NCI-H146 (cell line): Measurements from ENCODE around the gene XXYLT1.
A peak's percentile ranks its signal among the peaks of the same experiment; 100 is the strongest.

Source experiments
- DNase-seq: peaks from one replicate; lab custom pipeline; 2025; lab: John Stamatoyannopoulos, UW

The XXYLT1 gene

DNA sequence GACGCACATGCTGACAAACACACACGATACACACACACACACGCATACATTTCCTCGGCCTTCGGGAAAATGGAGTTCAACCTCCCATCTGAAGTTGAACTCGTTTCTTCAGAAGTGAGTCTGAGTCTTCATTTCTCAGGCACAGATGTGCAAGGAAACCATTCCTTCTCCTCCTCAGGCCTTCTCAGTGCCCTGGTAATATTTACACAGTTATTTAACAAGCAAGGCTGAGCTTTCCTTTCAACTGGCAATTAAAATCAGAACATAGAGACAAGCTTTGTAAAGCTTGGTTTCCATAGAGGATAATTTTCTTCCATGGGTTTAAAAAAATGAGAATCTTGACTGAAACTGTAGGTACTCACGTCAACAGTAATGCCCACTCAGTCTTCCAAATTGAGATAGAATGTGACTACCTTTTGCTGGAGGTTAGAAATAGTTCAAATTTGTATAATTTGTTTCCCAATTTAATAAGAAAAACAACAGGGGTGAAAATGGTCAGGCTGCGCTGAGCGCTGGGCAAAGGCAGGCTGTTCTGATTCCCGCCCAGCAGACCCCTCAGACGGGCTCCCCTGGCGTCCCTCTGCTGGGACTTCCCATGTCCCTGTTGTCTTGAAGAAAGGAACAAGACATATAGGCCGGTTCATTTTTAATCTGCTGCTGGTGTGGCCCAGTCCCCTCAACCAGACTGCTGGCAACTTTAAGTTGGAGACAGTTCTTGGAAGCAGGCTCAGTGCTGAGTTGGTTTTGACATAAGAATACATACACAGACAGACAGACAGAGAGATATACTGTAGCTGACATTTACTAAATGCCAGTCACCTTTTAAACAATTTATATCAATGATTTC is 174.3 kb downstream of the XXYLT1 start:
- DNase-seq: no peak

DNA sequence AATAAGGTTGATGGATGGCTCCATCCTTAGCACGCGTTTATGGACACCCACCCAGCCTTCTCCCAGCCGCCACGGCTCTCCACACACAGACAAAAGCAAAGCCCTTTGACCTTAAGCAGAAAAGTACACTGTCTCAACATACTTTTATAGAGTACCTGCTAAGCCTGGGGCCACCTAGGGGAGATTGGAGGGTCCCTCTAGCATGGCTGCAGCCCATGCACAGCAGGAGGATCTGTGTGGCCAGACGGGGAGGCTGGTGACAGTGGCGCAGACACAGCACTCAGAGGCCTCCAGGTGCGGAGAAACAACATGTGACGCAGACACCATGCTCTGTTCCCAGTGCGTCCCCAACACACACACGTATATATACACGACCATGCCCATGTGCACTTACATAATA is 174.9 kb downstream of the XXYLT1 start:
- DNase-seq: no peak

DNA sequence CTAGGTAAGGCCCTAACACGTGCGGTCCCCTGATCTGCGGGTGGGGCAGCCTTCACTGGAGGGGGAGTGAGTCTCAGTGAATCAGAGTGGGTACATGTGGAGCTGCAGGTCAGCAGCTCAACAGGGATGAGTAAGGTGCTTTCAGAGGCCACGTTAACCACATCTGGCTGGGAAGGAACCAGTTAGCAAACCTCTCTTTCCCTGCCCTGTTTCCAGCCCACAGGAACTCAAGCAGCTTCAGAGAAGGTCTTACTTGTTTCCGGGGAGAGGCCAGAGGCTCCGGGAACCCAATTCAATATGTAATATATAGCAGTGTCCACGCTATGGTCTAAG is 175.3 kb downstream of the XXYLT1 start:
- no peak for DNase-seq

DNA sequence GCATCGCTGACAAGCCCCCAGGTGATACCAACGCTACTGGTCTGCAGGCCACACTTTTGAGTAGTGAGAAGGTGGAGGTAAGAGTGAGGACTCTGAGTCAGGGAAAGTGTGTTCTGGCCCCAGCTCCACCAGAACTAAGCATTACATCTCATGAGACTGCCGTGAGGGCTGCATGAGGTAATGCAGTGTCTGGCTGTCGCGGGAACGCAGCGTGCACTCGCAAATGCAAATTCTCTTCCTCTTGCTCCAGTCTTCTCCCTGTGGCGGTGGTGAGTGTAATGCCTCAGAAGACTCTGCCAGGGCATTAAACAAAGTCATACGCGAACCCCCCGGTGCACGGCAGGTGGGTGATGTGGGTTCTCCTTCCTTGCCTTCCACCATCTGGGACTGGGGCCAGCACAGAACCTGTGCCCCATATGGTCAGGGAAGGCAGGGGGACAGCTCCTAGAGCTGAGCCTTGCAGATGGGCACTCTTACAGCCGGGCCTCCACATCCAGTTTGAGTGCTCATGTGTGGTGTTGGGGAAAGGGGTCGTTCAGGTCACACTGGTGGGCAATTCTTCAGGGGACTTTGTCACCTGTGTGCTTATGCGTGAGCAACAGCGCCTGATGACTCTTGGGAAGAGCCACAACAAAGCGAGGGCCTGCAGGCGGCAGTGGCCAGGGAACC is 175.8 kb downstream of the XXYLT1 start:
- DNase-seq: no peak

DNA sequence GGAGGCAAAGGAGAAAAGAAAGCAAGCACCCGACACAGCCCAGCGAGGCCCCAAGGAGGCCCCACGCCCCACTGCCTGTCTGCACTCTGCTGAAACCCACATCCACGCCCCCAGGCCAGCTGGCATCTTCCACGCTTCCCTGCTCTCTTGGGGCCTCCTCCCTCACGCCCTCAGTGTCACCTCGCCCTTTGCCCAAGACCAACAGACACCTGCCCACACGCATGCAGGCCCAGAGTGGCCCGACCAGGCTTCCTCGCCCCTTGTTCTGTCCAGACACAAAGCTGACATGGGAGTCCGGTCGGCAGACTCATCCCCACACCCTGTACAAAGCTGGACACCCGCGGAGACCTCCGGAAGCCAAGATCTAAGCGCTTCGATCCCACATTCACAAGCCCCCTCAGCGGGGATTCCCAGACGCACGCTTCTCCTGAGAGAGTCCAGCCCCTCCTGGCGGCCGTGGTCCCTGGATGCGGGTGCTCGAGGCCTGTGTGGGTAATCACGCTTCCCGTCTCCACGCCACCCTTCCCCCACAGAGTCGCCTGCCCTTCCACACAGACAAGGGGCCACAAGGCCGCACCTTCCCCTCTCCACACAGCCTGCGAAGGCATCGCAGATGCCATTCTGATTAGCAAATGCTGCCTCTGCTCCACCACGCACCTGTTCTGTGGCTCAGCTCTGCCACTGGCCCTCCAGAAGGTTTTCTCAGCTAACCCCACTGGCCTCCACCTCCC is 176.6 kb downstream of the XXYLT1 start:
- DNase-seq: no peak

DNA sequence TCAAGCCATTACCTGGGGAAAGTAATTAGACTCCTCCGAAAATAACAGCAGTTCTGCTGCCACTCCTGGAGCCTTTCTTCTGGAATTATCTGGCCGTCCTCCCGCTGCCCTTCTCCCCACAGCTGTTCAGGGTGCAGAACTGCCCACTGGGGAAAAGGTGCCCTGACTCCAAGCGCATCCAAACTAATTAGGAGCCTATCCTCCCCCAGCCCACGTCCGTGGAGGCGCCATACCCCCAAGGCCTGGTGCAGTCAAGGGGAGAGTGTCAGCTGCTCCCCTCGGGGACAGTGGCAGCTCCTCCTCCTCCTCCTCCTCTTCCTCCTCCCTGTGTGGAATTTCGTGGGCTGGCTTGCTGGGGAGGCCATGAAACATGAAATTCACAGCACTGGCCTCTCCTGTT is 177.2 kb downstream of the XXYLT1 start:
- no peak for DNase-seq

DNA sequence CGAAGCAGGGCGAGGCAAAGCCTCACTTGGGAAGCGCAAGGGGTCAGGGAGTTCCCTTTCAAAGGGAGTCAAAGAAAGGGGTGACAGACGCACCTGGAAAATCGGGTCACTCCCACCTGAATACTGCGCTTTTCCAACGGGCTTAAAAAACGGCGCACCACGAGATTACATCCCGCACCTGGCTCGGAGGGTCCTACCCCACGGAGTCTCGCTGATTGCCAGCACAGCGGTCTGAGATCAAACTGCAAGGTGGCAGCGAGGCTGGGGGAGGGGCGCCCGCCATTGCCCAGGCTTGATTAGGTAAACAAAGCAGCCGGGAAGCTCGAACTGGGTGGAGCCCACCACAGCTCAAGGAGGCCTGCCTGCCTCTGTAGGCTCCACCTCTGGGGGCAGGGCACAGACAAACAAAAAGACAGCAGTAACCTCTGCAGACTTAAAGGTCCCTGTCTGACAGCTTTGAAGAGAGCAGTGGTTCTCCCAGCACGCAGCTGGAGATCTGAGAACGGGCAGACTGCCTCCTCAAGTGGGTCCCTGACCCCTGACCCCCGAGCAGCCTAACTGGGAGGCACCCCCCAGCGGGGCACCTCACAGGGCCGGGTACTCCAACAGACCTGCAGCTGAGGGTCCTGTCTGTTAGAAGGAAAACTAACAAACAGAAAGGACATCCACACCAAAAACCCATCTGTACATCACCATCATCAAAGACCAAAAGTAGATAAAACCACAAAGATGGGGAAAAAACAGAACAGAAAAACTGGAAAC is 182.9 kb downstream of the XXYLT1 start:
- DNase-seq: peak; percentile 34

DNA sequence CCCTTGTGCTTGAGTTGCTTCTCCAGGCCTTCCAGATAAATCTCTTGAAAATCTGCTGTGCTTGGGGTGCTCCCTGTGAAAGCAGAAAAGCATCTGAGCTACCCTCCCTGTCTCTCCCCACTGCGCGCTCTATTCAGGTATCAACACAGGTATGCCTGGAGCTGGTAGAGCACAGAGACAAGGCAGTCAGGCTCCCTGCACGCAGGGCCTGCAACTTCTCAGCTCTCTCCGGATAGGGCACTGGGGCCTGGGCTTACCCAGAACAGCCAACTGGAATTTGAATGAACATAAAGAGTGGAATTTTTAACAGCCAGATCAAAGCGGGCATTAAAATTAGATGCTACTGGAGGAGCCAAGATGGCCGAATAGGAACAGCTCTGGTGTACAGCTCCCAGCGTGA is 183.6 kb downstream of the XXYLT1 start:
- no peak for DNase-seq

DNA sequence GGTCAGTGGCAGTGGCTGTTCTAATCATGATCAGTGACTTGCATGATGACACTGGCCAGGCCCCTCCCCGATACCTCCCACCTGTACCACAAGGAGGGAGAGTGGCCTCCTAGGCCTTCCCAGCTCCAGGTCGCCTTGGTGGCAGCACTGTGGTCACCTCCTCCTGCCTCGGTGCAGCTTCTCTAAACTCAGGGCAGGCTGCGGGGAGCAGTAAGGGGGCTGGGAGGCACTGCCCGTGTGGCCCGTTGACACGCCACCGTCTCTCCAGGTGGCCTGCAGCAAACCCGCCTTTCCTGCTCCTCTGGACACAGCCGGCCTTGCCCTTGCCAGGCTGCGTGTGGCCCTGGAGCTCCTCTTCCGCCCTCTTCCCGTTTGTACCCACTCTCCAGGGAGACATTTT is 184.1 kb downstream of the XXYLT1 start:
- no peak for DNase-seq

DNA sequence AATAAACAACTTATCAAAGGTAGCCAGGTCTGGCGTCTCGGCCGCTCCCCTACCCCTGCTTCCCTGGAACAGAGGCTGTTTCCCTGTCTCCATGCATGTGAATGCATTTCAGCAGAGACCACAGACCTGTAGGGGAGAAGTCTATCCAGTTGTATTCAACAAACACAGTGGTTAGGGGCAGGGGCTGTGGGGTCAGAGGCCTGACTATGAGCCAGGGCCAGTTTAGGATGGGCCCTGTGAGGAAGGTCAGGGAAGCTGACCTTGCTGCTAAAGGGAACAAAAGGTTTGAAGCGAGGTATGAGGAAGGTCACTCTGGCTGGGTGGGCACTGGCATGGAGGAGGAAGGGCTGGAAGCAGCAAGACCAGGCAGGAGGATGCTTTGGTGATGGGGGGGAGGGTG is 184.6 kb downstream of the XXYLT1 start:
- DNase-seq: no peak

DNA sequence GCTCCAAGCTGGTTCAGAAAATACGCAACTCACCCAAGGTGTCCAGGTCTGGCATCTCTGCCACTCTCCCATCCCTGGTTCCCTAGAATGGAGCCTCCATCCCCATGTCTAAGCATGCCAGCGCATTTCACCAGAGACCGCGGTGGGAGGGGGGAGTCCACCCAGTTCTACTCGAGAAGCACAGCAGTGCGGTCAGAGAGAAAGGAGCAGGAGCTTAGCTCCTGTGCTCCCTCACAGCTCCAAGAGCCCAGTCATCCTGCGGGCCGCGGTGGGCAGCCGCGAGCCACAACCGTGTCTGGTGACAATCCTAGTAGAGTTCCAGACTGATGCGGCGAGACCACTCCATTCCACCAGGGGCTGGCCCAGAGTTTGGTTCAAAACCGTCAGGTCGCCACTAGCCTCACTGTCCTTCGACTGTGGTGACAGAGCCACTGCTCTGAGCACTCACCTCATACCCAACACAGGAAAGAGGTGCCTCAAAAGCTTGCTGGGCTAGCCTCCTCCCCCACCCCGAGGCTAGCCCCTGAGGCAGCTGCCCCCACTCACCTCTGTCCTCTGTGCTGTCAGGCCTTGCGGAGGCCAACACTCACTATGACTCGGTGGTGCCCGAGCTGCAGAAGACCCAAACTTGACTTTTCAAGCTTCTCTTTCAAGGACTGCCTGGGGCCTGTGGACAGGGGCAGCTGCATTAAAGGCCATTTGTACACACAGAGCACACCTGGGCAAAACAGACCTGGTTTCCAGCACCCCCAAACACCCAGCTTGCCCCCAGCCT is 185.4 kb downstream of the XXYLT1 start:
- DNase-seq: no peak

DNA sequence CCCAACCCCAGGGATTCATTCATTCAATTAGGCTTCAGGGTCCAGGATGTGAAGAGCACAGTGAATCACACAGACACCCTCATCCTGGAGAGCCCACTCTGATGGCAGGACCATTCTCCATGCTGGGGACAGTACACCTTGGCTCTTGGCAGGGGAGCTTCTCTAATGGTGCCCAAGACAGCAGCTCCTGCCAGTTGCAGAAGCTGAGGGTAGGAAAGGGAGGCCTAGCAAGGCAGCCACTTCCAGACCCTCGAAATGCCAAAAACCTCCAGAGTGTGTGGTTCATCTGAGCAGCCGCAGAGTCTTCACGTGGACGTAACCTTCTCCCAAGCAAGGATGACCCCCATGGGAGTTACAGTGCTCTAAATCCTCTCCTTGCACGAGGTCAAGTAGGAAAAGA is 186.2 kb downstream of the XXYLT1 start:
- no peak for DNase-seq

DNA sequence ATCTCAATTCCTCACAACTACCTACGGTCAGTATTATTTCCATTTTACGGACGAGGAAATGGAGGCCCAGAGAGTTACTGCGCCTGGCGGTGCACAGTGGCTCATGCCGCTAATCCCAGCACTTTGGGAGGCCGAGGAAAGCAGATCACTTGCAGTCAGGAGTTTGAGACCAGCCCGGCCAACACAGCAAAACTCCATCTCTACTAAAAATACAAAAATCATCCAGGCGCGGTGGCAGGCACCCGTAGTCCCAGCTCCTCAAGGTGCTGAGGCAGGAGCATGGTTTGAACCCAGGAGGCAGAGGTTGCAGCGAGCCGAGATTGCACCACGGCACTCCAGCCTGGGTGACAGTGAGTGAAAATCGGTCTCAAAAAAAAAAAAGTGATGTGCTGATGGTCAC is 187.3 kb downstream of the XXYLT1 start:
- DNase-seq: no peak

DNA sequence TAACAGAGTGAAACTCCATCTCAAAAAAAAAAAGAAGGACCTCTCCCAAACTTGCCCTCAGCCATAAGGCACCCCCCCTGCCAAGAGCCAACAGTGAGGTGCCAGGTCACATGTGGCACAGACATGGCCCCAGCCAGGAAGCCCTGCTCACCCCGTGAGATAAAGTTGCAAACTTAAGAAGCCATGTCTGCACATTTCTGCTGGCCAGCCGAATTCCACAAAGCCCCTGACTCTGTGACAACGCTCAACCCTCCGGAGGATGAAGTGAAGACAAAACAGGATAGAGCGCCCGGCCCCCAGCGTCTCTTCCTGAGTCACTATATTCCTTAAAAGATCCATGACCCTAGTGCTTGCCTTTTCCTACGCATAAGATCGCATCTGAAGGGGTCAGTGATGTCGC is 188.1 kb downstream of the XXYLT1 start:
- no peak for DNase-seq

DNA sequence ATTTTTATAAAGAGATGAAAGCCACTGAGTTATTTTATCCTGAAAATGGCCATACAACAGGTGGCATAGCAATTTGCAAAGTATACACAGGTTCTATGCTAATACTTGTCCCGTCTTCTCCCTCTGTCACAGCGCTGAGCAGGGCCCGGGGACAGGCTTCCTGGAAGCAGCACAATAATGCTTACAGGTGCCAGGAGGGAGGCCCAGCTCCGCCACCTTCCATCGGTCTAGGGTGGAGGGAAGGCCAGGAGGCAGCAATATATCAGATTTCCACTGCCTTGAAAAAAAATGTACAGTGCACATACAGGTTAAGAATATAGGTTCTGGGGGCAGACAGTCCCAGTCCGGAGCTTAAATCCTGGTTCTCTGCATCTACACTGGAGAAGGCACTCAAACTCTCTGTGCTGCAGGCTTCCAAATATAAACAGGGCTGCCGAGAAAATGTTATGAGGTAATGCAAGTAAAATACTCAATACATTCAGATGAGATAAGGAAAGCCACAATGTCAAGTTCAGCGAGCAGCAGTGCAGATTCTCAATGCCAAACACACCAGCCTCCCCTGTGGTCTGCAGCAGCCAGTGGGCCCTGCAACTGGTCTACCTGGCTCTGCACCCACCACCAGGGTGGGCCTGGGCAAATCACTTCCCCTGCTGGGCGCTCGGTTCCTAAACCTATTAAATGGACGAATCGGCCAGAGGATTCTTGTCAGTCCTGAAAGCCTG is 189.6 kb downstream of the XXYLT1 start:
- DNase-seq: no peak

DNA sequence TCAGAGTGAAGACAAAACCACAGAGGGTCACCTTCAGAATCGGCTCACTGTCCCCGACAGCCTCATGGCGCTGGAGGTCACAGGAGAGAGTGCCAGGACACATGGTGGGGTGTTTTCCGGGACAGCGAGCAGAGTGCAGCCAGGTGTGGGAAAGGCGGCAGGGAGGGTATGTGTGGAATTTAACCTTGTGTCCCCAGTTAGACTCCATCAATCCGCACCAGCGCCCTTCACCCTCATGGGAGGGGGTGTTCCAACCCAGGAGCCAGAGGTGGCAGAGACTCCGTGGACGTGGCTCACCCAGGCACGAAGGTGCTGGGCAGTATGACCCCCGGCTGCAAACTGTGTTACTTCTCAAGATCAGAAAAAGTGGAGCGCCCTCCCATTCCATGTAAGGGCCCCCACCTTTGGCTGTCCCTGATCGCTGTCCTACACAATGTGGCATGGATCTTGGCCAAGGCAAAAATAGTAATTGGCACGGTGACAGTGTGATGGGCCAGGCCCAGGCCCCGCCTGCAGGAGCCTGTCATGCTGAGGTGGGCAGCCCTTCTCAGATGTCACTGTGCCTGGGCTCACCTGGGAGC is 190.3 kb downstream of the XXYLT1 start:
- no peak for DNase-seq

DNA sequence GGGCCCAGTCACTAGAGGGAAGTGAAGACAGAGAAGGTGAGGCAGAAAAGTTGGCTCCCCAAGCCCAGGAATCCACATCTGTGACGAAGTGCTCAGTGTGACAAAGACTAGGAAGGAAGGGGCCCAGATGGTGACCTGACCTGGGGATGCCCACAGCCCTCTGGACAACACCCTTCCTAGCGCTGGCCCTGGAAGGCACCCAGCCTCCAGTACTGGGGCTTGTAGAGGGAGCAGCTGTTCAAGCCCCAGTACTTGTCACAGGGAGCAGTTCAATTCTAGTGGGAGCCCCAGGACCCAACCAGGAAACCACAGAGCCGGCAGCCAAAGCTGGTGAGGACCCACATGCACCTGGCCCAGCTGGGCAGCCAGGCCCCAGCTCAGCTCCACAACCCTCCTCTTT is 190.8 kb downstream of the XXYLT1 start:
- DNase-seq: no peak

DNA sequence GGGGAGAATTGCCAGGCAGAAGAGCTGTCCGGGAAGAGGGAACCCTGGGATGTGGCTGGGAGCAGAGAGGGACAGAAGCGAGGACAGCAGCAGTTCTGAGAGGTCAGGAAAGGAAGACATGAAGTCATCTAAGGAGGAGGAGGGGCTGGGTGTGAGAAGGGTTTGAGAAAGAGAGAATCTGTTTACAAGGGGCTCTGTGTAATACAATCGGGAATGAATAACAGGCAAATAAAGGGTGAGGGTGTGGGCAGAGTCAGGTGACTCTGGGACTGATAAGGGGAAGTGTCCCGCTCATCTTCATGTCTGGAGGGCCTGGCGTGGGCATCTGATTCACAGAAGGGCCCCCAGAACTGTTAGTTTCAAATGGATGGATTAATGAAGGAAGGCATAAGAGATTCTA is 191.3 kb downstream of the XXYLT1 start:
- DNase-seq: no peak

DNA sequence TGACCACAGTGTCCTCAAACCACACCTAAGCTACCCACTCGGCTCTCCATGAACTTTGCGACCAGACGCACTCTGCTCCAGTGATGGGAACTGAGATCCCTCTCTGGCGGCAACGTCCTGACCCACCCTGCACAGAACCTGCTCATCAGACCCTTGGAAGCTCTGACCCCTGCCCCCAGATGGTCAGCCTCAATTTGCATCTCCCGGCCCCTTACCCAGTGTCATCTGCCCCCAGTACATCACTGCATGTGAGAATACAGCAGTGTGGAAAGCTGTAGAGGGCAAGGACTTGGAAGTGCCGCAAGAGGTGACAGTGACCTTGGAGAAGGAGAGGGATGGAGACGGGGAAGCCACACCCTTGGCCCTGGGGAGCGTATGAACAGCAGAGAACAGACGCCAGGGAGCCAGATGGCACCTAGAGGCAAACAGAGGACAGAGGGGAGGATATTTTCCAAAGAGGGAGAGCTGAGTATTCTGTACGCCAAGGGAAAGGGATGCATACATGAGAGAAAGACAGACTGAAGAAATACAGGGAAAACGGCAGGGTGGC is 192.0 kb downstream of the XXYLT1 start:
- no peak for DNase-seq
